A549 treated with dexamethasone at 1 μM for 4 hours (cell line): ENCODE data around the gene ABHD12B. TPM values are rescaled to one million over a fixed set of nuclear protein-coding genes. Genes with fewer than 3 reads are reported as not detected.

Experiments used
- total RNA-seq: library from RNA; stranded (reverse); fragments of 200-300 nt; extraction: Qiagen RNA extraction; gene quantifications from 5 replicates; pipeline ENCODE4 v1.2.3, GENCODE V29; 2022

Gene ABHD12B, protein sequence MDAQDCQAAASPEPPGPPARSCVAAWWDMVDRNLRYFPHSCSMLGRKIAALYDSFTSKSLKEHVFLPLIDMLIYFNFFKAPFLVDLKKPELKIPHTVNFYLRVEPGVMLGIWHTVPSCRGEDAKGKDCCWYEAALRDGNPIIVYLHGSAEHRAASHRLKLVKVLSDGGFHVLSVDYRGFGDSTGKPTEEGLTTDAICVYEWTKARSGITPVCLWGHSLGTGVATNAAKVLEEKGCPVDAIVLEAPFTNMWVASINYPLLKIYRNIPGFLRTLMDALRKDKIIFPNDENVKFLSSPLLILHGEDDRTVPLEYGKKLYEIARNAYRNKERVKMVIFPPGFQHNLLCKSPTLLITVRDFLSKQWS
- not detected in 5 replicates for total RNA-seq

DNA sequence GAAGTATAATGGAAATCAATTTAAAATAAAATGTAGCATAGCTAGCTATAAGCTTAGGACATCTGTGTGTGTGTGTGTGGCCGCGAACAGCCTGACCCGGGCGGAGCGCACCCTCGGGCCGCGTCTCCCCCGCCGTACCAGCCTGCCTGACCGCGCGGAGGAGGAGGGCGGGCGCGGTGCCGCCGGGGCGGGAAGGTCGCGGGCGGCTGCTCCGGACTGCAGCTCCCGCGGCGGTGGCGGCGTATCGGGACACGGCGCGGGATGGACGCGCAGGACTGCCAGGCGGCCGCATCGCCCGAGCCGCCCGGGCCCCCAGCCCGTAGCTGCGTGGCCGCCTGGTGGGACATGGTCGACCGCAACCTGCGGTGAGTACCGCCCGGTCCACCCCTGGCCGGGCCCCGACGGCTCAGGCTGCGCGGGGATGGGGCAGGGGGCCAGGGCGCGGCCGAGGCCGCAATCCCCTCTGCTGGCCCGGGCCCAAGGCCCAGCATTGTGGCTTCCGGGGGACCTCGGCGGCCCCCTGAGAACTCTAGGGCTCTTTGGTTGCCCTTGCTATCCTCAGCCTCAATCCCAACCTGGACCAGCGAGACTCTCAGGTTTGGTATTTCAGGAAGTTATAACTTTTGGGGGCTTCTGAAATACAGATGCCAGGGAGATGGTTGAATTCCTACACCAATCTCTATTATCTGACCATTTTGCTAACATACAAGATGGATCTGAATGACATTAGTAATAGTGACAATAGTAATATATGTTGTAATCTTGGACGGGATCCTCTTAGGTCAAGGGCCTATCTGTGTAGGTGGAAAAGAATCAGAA lies at the start of gene ABHD12B:
Gene ABHD12B, plus strand, starts transcription at position 140 of the 819 bp plus-strand sequence. Its CDS starts 122 bp downstream, at position 262.

DNA sequence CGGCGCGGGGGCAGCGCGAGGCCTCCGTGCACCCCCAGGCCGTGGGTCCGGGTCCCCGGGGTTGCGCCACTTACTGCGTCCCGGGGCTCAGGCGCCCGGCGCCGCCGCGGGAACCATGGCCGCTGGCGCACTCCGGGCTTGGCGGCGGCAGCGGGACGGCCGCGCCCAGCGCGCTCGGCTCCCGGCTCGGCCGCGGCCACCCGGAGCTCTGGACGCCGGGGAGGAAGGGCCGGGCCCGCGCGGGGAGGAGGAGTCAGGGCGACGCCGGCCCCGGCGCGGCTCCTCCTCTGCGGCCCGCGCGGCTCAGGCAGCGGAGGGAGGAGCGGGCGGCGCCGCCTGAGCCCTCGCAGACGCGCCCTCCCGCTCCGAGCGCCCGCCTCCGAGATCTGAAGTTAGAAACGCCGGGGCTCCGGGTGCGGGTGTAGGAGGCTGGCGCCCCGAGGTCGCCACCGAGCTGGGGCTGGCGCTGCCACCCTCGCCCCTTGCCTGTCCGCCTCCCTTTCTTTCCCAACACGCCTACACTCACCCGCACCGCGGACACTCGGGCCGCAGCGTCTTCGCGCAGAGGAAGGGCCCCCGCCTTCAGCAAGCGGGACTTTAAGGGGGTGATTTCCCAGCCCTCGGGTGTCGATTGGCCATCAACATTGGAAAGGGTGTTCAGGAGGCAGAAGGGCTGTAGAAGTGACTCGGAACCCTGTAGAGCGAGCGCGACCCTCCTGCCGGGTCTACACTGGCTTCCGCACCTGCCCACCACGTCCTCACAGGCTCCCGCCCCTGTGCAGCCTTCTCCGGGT lies 40.7 kb upstream of the ABHD12B start, which contains the start of gene NIN:
Gene NIN, minus strand, starts transcription at position 231 of the 794 bp plus-strand sequence. CDS start 9,106 bp downstream, outside the sequence.

DNA sequence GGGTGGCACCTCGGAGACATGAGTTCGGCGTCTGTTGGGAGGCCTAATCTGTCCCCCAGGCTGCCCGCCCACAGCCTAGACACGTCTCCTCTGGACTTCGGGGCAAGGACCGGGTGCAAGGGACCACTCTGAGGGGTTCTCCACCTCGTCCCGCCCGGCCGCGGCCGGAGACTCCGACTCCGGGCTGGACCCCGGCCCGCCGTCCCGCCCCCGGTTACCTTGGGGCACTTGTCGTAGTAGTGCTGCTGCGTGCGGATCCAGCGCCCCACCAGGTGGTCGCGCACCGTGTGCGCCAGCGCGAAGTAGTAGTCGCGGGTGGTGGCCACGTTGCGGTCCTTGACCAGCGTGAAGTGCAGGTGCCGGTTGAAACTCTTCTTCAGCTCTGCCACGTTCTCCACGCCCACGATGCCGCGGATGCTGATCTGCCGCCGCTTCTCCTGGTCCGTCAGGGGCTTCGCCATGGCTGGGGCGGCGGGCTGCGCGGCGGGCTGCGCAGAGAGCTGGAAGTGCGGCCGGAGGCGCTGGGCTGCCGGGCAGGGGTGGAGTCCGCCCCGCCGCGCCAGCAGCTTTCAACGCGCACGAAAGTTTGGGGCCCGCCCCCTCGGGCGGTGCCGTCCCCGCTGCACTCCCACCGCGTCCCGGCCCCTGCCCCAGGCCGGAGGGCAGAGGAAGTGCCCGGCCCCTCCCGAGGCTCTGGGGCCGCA lies 72.2 kb downstream of the ABHD12B start, which contains the start of gene PYGL:
Gene PYGL, minus strand, starts transcription at position 541 of the 704 bp plus-strand sequence. Its CDS starts 80 bp downstream, at position 461.

Other genes starting within 250 kb of the ABHD12B start
- 23.8 to 32.8 TPM (median 29.2 TPM) in 5 replicates for gene SAV1, start 203.7 kb upstream of the ABHD12B start, total RNA-seq
- gene NIN, start 40.9 kb upstream of the ABHD12B start, total RNA-seq = 12.8 to 20.6 TPM (median 18.5 TPM) in 5 replicates
- gene PYGL, start 72.4 kb downstream of the ABHD12B start, total RNA-seq = 141 to 181 TPM (median 174 TPM) in 5 replicates
- 9.3 to 17.1 TPM (median 15.5 TPM) in 5 replicates for gene TRIM9, start 223.1 kb downstream of the ABHD12B start, total RNA-seq